SU-DHL-6 (cell line): ENCODE data around the gene BCDIN3D.
A peak's percentile ranks its signal among the peaks of the same experiment; 100 is the strongest.

Experiments used
- H2AFZ ChIP-seq: fragments of 200-600 bp; sonication (generic); 2 replicates; pipeline ENCODE4 v1.6.1; 2014; ENCODE audit warnings: low read depth, mild to moderate bottlenecking, moderate library complexity, mixed read lengths, antibody characterized with exemption, low read length; ENCODE audit not compliant: severe bottlenecking
- H3F3A ChIP-seq: fragments of 200-600 bp; shearing (Covaris generic); 2 replicates; pipeline ENCODE4 v1.6.0; 2016; ENCODE audit warnings: antibody characterized with exemption, mild to moderate bottlenecking; ENCODE audit not compliant: insufficient read depth
- H3K27ac ChIP-seq: fragments of 200-600 bp; sonication (generic); 2 replicates; pipeline ENCODE4 v1.5.1; 2016; ENCODE audit warnings: low read depth, mild to moderate bottlenecking, low read length, moderate library complexity, mixed read lengths
- H3K27me3 ChIP-seq: fragments of 200-600 bp; sonication (generic), shearing (Covaris generic); 2 replicates; pipeline ENCODE4 v1.6.0; 2014; ENCODE audit warnings: mild to moderate bottlenecking, low read length
- H3K36me3 ChIP-seq: fragments of 200-600 bp; sonication (generic); 2 replicates; pipeline ENCODE4 v1.6.1; 2014; ENCODE audit warnings: mild to moderate bottlenecking, low read length, mixed read lengths
- H3K4me2 ChIP-seq: fragments of 300-600, 200-600 bp; shearing (Covaris generic), sonication (generic); 2 replicates; pipeline ENCODE4 v1.6.0; 2014; ENCODE audit warnings: low read length, low read depth, mild to moderate bottlenecking; ENCODE audit not compliant: poor library complexity, severe bottlenecking
- H3K4me3 ChIP-seq: fragments of 200-600 bp; sonication (generic); 2 replicates; pipeline ENCODE4 v1.5.1; 2014; ENCODE audit warnings: antibody characterized with exemption, low read length, mild to moderate bottlenecking, mixed read lengths; ENCODE audit not compliant: insufficient read depth, poor library complexity, severe bottlenecking
- H3K79me2 ChIP-seq: fragments of 200-600 bp; sonication (generic); 2 replicates; pipeline ENCODE4 v1.6.1; 2014; ENCODE audit warnings: mild to moderate bottlenecking, low read length, moderate library complexity; ENCODE audit not compliant: insufficient read depth
- H3K9ac ChIP-seq: fragments of 200-600 bp; sonication (generic); 2 replicates; pipeline ENCODE4 v1.7.0; 2014; ENCODE audit warnings: mild to moderate bottlenecking, low read length
- H3K9me2 ChIP-seq: fragments of 200-600 bp; sonication (generic); replicated peaks from 2 replicates; pipeline ENCODE4 v1.6.1; 2014; ENCODE audit warnings: low read length; ENCODE audit not compliant: insufficient read depth
- H3K9me3 ChIP-seq: fragments of 200-600 bp; sonication (generic); 2 replicates; pipeline ENCODE4 v1.6.1; 2014; ENCODE audit warnings: low read length, mixed read lengths; ENCODE audit not compliant: insufficient read depth
- H4K20me1 ChIP-seq: fragments of 200-600 bp; sonication (generic); 2 replicates; pipeline ENCODE4 v1.6.1; 2014; ENCODE audit warnings: low read depth, mild to moderate bottlenecking, antibody characterized with exemption, low read length, moderate library complexity, mixed read lengths
- CTCF ChIP-seq: fragments of 200-600 bp; sonication (generic); IDR thresholded peaks from one replicate; pipeline ENCODE4 v1.5.1; 2017; ENCODE audit warnings: antibody characterized with exemption, mild to moderate bottlenecking, low read length, moderate library complexity; ENCODE audit not compliant: insufficient read depth, poor library complexity, severe bottlenecking
- EZH2phosphoT487 ChIP-seq: fragments of 200-600 bp; sonication (generic), shearing (Covaris generic); conservative IDR thresholded peaks from 2 replicates; pipeline ENCODE4 v1.6.1; 2018; ENCODE audit warnings: mild to moderate bottlenecking, antibody characterized with exemption, low read length, moderate library complexity, mixed read lengths

Gene BCDIN3D

GRCh38 chr12:49832836-49833421, 10.0 kb downstream of the BCDIN3D start:
- Histone ChIP-seq H3K27me3 (no peaks in the 10 kb centered on the region), H3K79me2 (no peaks in the 10 kb centered on the region), H4K20me1 (no peaks in the 10 kb centered on the region), H2AFZ (no peak overlapping the region), H3K4me2 (no peak overlapping the region), H3K9me3 (no peaks in the 10 kb centered on the region), H3K9me2 (no peaks in the 10 kb centered on the region), H3K9ac (no peak overlapping the region), H3K4me3 (no peak overlapping the region), H3K27ac (no peak overlapping the region), H3K36me3 (no peaks in the 10 kb centered on the region), H3F3A (no peaks in the 10 kb centered on the region)
- TF ChIP-seq CTCF (no peak), EZH2phosphoT487 (no peak)

- Histone ChIP-seq H3K79me2 (no peaks in the 10 kb centered on the region), H3K27ac (no peak overlapping the region), H3K4me2 (no peak overlapping the region), H3F3A (no peaks in the 10 kb centered on the region), H3K4me3 (no peak overlapping the region), H2AFZ (no peak overlapping the region), H3K9me3 (no peaks in the 10 kb centered on the region), H3K9ac (no peak overlapping the region), H3K36me3 (no peaks in the 10 kb centered on the region), H4K20me1 (no peaks in the 10 kb centered on the region), H3K27me3 (no peaks in the 10 kb centered on the region), H3K9me2 (no peaks in the 10 kb centered on the region)
- TF ChIP-seq EZH2phosphoT487 (no peak), CTCF (no peak)
Observed at GRCh38 chr12:49831717-49832116, 11.2 kb downstream of the BCDIN3D start.

- Histone ChIP-seq H2AFZ (peak within 1 kb of the TSS; percentile 93), H3K36me3 (no peaks in the 10 kb centered on the region), H3F3A (no peaks in the 10 kb centered on the region), H3K27me3 (no peaks in the 10 kb centered on the region), H3K4me2 (peak within 1 kb of the TSS; percentile 78), H3K79me2 (no peaks in the 10 kb centered on the region), H3K9me2 (no peaks in the 10 kb centered on the region), H4K20me1 (no peaks in the 10 kb centered on the region), H3K9ac (peak within 1 kb of the TSS; percentile 59), H3K27ac (no peak within 1 kb of the TSS), H3K9me3 (no peaks in the 10 kb centered on the region), H3K4me3 (peak within 1 kb of the TSS; percentile 71)
- TF ChIP-seq CTCF (no peak), EZH2phosphoT487 (no peak)
Observed at GRCh38 chr12:49828133-49829091, 14.5 kb downstream of the BCDIN3D start, which contains the start of gene NCKAP5L. TSS of gene NCKAP5L (minus strand) at chr12:49828413. CDS start at chr12:49804044, 24,369 bp downstream.
